ENCODE data around the gene TAS2R5. TPM values are rescaled to one million over a fixed set of nuclear protein-coding genes. Genes with fewer than 3 reads are reported as not detected.
"Not testable (repeated sequence)": the region's sequence is repeated elsewhere in the genome, so short reads cannot be mapped to it uniquely, and the experiment has no call there.

Gene TAS2R5
- total RNA-seq, 1 experiment from 2014 or later, result 1.7 TPM

DNA sequence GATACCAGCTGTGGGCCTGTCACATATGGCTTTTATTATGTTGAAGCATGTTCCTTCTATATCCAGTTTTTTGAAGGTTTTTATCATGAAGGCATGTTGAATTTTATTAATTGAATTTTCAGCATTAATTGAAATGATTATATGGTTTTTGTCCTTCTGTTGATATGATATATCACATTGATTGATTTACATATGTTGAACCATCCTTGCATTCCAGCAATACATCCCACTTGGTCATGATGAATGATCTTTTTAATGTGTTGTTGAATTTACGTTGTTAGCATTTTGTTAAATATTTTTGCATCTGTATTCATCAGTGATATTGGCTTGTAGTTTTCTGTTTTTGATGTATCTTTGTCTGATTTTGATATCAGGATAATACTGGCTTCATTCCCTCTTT lies 30.1 kb downstream of the TAS2R5 start:
- intact Hi-C loops (cut with micrococcal nuclease; ENCODE audit: unreplicated experiment), result no loop called here
- no peak overlapping the region for H3K4me3 Mint-ChIP-seq (ENCODE audit: unreplicated experiment)
- Histone ChIP-seq H3K36me3 (ENCODE audit: control insufficient read depth, insufficient read depth, low read length) (no peaks in the 10 kb centered on the region), H3K4me1 (no peaks in the 10 kb centered on the region), H3K27me3 (replicated peaks; ENCODE audit: control insufficient read depth, insufficient read depth, low read length) (no peaks in the 10 kb centered on the region), H3K9me3 (peaks cover 12% of the 10 kb centered on the region), H3K4me3 (ENCODE audit: low read depth, low read length) (no peak overlapping the region)
- no peaks in the 10 kb centered on the region for H3K4me1 Mint-ChIP-seq (ENCODE audit: low read depth, unreplicated experiment)
- BruUV-seq (replicated peaks), result no TSS peak
- no peaks in the 10 kb centered on the region for H3K27me3 Mint-ChIP-seq (ENCODE audit: insufficient read depth, unreplicated experiment)
- CTCF ChIA-PET, result no interaction called here
- peaks cover 50% of the 10 kb centered on the region for H3K9me3 Mint-ChIP-seq (ENCODE audit: unreplicated experiment)
- no peak overlapping the region for H3K27ac Mint-ChIP-seq (ENCODE audit: unreplicated experiment)
- POLR2A ChIA-PET, result no interaction called here
- peaks cover 4% of the 10 kb centered on the region for H3K36me3 Mint-ChIP-seq (ENCODE audit: insufficient read depth, unreplicated experiment)
- TF ChIP-seq CTCF (IDR thresholded peaks at IDR 0.05; ENCODE audit: insufficient read depth in 1 of 2, low read depth in 1 of 2, low read length in 1 of 2, severe bottlenecking in 1 of 2, unreplicated experiment in 1 of 2), result no peak
- no peak for DNase-seq

- DNase-seq; POLR2A ChIA-PET; intact Hi-C loops (cut with micrococcal nuclease; ENCODE audit: unreplicated experiment); H3K27me3 ChIP-seq (replicated peaks; ENCODE audit: control insufficient read depth, insufficient read depth, low read length); H3K36me3 ChIP-seq (ENCODE audit: control insufficient read depth, insufficient read depth, low read length); H3K4me1 Mint-ChIP-seq (ENCODE audit: low read depth, unreplicated experiment); CTCF ChIA-PET; H3K4me3 Mint-ChIP-seq (ENCODE audit: unreplicated experiment); H3K4me1 ChIP-seq; H3K27ac Mint-ChIP-seq (ENCODE audit: unreplicated experiment); H3K27me3 Mint-ChIP-seq (ENCODE audit: insufficient read depth, unreplicated experiment); BruUV-seq (replicated peaks); H3K36me3 Mint-ChIP-seq (ENCODE audit: insufficient read depth, unreplicated experiment); H3K4me3 ChIP-seq (ENCODE audit: low read depth, low read length): not testable (repeated sequence)
- peaks cover 12% of the 10 kb centered on the region for H3K9me3 ChIP-seq
- H3K9me3 Mint-ChIP-seq (ENCODE audit: unreplicated experiment), result peaks cover 50% of the 10 kb centered on the region
These were observed 32.4 kb downstream of the TAS2R5 start for GRCh38 chr7:141822432-141822831.

DNA sequence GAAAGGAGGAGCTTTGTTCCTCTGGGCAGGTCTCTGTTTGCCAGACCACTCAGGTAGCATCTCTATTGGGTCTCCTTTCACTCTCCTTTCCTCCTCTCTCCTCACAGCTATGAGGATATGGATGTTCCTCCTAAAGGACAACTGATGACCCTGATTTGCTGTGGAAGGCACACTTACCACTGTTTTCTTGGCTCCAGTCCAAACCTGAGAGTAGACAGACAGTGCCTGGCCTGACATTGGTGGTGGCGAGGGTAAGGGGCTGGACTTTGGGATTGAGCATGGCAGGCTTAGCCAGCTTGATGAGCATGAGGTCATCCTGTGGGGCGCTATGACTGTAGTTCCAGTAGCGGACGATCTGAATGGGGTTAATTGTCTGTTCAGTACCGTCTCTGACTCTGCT lies 47.7 kb downstream of the TAS2R5 start:
- Mint-ChIP-seq H3K27ac (ENCODE audit: unreplicated experiment) (no peak overlapping the region), H3K27me3 (ENCODE audit: insufficient read depth, unreplicated experiment) (peaks cover 4% of the 10 kb centered on the region), H3K4me3 (ENCODE audit: unreplicated experiment) (no peak overlapping the region), H3K4me1 (ENCODE audit: low read depth, unreplicated experiment) (no peaks in the 10 kb centered on the region), H3K36me3 (ENCODE audit: insufficient read depth, unreplicated experiment) (no peaks in the 10 kb centered on the region), H3K9me3 (ENCODE audit: unreplicated experiment) (no peaks in the 10 kb centered on the region)
- no peak for DNase-seq
- no peaks in the 10 kb centered on the region; the same call in 1 of the 2 replicates for H3K27me3 ChIP-seq (replicated peaks; ENCODE audit: control insufficient read depth, insufficient read depth, low read length)
- intact Hi-C loops (cut with micrococcal nuclease; ENCODE audit: unreplicated experiment), result no loop called here
- H3K4me3 ChIP-seq (ENCODE audit: low read depth, low read length), result no peak overlapping the region
- no peaks in the 10 kb centered on the region for H3K36me3 ChIP-seq (ENCODE audit: control insufficient read depth, insufficient read depth, low read length)
- no TSS peak for BruUV-seq (replicated peaks)
- ChIA-PET POLR2A (no interaction called here), CTCF (no interaction called here)
- no peaks in the 10 kb centered on the region for H3K9me3 ChIP-seq
- TF ChIP-seq CTCF (IDR thresholded peaks at IDR 0.05; ENCODE audit: insufficient read depth in 1 of 2, low read depth in 1 of 2, low read length in 1 of 2, severe bottlenecking in 1 of 2, unreplicated experiment in 1 of 2), result no peak
- H3K4me1 ChIP-seq, result no peaks in the 10 kb centered on the region

GRCh38 chr7:141838581-141838980 lies 48.6 kb downstream of the TAS2R5 start:
- ChIA-PET POLR2A (no interaction called here), CTCF (no interaction called here)
- Histone ChIP-seq H3K36me3 (ENCODE audit: control insufficient read depth, insufficient read depth, low read length) (no peaks in the 10 kb centered on the region), H3K4me3 (ENCODE audit: low read depth, low read length) (no peak overlapping the region), H3K4me1 (no peaks in the 10 kb centered on the region), H3K9me3 (no peaks in the 10 kb centered on the region), H3K27me3 (replicated peaks; ENCODE audit: control insufficient read depth, insufficient read depth, low read length) (no peaks in the 10 kb centered on the region; the same call in 1 of the 2 replicates)
- Mint-ChIP-seq H3K27ac (ENCODE audit: unreplicated experiment) (no peak overlapping the region), H3K27me3 (ENCODE audit: insufficient read depth, unreplicated experiment) (no peaks in the 10 kb centered on the region), H3K4me3 (ENCODE audit: unreplicated experiment) (no peak overlapping the region), H3K4me1 (ENCODE audit: low read depth, unreplicated experiment) (no peaks in the 10 kb centered on the region), H3K9me3 (ENCODE audit: unreplicated experiment) (no peaks in the 10 kb centered on the region), H3K36me3 (ENCODE audit: insufficient read depth, unreplicated experiment) (no peaks in the 10 kb centered on the region)
- no peak for DNase-seq
- no peak for TF ChIP-seq CTCF (IDR thresholded peaks at IDR 0.05; ENCODE audit: insufficient read depth in 1 of 2, low read depth in 1 of 2, low read length in 1 of 2, severe bottlenecking in 1 of 2, unreplicated experiment in 1 of 2)
- intact Hi-C loops (cut with micrococcal nuclease; ENCODE audit: unreplicated experiment), result no loop called here
- no TSS peak for BruUV-seq (replicated peaks)

Measured in Caco-2 (cell line).